Stimulated activated CD8-positive, alpha-beta memory T cell treated with anti-CD3 and anti-CD28 coated beads, Interleukin-7, amount 100 ng/mL, for 24 hours (primary cell): ENCODE results near the gene MDC1.
A peak's percentile ranks its signal among the peaks of the same experiment; 100 is the strongest.

Source experiments
- DNase-seq: peaks from one replicate; pipeline ENCODE4 v3.0.0-alpha.2; 2020; ENCODE audit warnings: low read depth

The MDC1 gene

GRCh38 chr6:30700340-30700739, 16.7 kb downstream of the MDC1 start:
- DNase-seq, result no peak

GRCh38 chr6:30696432-30696831, 20.6 kb downstream of the MDC1 start:
- DNase-seq, result no peak

GRCh38 chr6:30691208-30691847, 25.8 kb downstream of the MDC1 start:
- no peak for DNase-seq

GRCh38 chr6:30690403-30691207, 26.5 kb downstream of the MDC1 start, which contains the start of gene NRM:
NRM (minus strand) TSS chr6:30690984; CDS start chr6:30690974, 10 bp downstream.
- DNase-seq, result peak; percentile 47

- no peak for DNase-seq
Measured at GRCh38 chr6:30689985-30690384, 27.1 kb downstream of the MDC1 start.

GRCh38 chr6:30689022-30689865, 27.8 kb downstream of the MDC1 start:
- no peak for DNase-seq

GRCh38 chr6:30688569-30688968, 28.5 kb downstream of the MDC1 start:
- DNase-seq, result no peak

GRCh38 chr6:30687659-30688431, 29.2 kb downstream of the MDC1 start:
- DNase-seq, result no peak

- DNase-seq, result peak; percentile 73
Measured at GRCh38 chr6:30686908-30687658, 30.0 kb downstream of the MDC1 start.

GRCh38 chr6:30686009-30686907, 30.8 kb downstream of the MDC1 start, which contains the start of gene PPP1R18:
PPP1R18 (minus strand) TSS chr6:30686645; CDS start chr6:30686018, 627 bp downstream.
- peak; percentile 78 for DNase-seq

GRCh38 chr6:30685157-30686008, 31.7 kb downstream of the MDC1 start:
- DNase-seq, result no peak

- no peak for DNase-seq
Measured at GRCh38 chr6:30684386-30685156, 32.5 kb downstream of the MDC1 start.

- no peak for DNase-seq
Measured at GRCh38 chr6:30683980-30684338, 33.1 kb downstream of the MDC1 start.

GRCh38 chr6:30683183-30683979, 33.7 kb downstream of the MDC1 start:
- no peak for DNase-seq

GRCh38 chr6:30682143-30683117, 34.7 kb downstream of the MDC1 start:
- DNase-seq, result peak; percentile 66

GRCh38 chr6:30681766-30682142, 35.3 kb downstream of the MDC1 start:
- no peak for DNase-seq
